HG03521 (cell line): Measurements from ENCODE around the gene HMGXB4.

Experiments
- ATAC-seq: cut with Tn5 transposase; IDR thresholded peaks from one replicate; pipeline ENCODE4 v1.9.1; 2021; ENCODE audit warnings: mild to moderate bottlenecking, moderate library complexity; ENCODE audit not compliant: unreplicated experiment

Gene HMGXB4

GRCh38 chr22:35324762-35325161 is 67.5 kb downstream of the HMGXB4 start:
- no peak for ATAC-seq

DNA sequence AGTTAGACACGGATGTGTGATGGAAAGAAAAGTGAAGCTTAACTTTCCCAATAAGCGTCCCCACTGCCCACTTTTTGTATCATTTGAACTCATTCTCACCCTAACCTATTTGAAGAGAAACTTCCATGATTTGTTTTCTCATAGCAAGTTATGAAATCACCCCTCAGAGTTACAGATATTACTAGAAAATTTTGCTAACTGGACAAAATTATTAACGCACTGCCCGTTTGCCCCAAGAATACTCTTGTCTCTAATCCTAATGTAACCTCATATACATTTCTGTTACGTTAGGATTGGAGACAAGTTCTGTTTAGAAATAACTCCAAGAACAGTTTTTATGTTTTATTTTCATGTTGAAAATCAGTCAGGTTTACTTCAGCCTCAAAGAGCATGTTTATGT is 67.9 kb downstream of the HMGXB4 start:
- no peak for ATAC-seq

GRCh38 chr22:35326854-35327562 is 69.7 kb downstream of the HMGXB4 start:
- ATAC-seq: no peak

DNA sequence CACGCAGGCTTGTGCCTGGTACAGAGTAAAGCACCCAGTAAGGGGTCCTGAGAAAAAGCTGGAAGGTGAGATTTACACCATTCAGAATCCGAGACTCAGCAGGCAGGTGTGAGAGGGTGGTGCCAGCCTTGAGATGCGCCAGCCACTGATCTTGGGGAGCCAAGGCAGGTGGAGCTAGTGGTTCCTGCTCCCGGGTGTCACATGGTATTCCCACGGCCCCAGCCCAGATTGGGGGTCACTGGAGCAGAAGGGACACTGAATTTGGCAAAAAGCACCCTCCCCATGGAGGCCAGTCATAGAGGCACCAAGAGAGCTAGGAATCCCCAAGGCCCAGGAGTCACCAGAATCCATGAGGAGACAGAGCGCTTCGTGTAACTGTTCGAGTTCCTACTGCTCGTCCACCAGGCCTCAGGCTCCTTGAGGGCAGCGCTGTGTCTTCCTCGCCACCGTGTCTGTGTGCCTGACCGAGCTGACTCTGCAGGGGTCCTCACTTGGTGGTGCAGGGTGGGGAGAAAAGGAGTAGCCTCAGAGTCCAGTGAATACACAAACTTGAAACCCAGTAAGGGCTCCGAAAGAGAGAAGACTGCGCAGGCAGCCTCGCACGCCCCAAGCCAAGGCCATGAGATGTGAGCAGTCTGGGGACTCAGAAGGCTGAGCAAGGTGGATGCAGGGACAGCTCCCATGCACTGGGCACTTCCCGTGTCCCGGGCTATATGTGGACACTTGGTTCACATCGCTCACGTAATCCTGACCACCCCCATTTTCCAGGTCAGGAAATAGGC is 70.6 kb downstream of the HMGXB4 start:
- ATAC-seq: no peak

DNA sequence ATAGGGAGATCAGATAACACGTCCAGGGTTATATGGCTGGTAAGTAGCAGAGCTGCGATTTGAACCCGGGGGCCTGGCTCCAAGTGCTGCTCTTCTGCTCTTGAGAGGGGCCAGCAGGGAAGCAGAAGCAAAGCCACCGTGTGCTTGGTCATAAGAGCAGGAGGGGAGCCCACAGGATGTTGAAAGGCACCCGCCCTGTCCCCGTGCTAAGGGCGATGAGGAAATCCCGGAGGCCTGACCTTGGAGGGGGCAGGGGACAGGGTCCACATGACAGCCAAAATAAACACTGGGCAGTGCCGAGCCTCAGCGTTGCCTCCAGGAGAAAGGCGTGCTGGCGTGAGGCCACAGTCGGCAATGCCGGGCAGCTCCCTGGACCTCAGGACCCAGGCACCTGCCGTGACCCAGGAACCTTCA is 71.2 kb downstream of the HMGXB4 start:
- no peak for ATAC-seq

DNA sequence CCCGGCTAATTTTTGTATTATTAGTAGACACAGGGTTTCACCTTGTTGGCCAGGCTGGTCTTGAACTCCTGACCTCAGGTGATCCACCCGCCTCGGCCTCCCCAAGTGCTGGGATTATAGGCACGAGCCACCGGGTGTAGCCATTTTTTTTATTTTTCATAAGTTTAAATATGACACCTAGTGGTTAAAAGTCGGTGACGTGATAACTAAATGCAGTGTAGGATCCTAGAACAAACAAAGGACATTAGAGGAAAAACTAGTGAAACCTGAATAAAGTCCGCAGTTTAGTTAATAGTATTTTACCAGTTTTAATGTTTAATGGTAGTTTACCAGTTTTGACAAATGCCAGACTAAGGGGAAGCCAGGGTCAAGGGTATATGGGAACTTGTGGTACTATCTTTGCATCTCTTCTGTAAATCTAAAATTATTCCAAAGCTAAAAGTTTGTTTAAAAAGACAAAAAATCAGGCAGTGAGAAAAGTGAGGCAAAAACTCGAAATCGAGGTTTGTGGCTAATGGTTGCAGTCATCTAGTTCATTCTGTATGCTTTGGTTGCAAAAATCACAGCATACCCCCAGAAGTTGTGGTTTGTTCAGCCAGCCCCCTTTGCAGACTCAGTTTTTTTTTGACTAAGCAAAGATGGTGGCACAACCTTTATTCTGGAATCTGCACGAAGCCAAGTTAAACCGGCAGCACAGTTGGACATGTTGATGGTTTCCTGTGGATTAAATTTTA is 72.0 kb downstream of the HMGXB4 start:
- no peak for ATAC-seq

GRCh38 chr22:35330258-35330861 is 73.1 kb downstream of the HMGXB4 start:
- ATAC-seq: no peak

DNA sequence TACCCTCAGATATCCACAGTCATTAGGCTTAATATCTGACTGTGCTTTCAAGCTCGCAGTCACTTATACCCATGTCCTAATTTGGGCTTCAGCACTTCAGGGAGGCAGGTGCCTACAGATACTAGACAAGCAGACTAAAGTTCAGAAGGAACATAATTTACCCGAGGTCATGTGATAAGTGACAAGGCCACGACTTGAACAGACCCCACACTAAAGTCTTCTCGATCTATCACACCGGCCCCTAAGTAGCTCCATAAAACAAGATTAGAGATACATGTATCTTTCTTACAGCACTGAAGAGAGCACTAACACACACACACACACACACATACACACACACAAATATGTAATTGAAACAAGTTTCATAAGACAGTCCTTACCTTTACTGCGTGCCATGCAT is 75.0 kb downstream of the HMGXB4 start:
- no peak for ATAC-seq

DNA sequence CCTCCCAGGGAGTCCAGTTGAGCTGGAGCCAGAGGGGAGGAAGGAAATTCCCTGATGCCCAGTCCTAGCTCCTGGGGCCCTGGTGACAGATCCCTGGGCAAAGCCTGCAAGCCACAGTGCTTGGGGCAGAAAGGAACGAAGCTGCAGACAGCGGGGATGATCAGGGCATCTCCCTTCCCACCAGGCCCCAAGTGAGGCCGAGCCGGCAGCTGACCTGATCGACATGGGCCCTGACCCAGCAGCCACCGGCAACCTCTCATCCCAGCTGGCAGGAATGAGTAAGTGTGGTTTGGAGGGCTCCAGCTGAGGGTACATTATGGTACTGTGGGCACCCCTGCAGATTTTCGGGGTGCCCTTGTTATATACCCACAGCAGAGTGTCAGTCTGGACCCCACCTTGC is 75.9 kb downstream of the HMGXB4 start:
- no peak for ATAC-seq

- no peak for ATAC-seq
Observed at GRCh38 chr22:35334004-35334403, 76.7 kb downstream of the HMGXB4 start.

DNA sequence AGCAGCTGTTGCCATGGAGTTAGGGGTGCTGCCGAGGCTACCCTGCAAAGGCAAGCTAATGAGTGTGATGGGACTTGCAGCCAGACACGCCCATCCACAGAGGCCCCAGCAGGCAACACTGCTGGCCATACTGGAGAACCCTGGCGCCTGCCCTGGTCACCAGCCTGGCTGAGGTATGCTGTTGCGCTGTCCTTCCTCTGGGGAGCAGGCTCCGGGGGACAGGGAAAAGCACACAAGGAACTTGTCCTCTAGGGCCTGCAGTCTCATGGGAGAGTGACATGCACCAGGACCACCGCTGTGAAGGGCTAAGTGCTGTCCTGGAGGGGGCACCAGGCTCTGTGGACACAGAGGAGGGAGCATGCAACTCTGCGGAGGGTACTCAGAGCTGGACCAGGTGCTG is 78.2 kb downstream of the HMGXB4 start:
- no peak for ATAC-seq

GRCh38 chr22:35335936-35336781 is 78.9 kb downstream of the HMGXB4 start:
- ATAC-seq: no peak

DNA sequence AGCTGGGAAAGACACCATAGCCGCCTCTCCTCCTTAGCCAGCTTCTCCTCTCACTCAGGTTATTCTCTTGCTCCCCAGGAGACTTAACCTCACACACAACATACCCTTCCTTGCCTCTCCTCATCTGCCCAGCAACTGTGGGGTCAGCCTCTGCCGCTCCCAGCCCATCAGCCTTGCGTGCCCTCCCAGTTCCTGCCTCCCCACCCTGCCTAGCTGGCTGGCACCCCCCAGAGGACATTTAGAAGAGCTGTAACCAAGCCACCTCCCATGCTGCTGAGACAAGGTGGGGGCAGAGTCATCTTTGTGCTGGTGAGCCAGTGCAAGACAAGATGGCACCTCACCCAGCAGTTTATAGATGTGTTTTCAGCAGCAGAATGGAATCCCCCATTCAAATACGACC is 80.6 kb downstream of the HMGXB4 start:
- no peak for ATAC-seq

DNA sequence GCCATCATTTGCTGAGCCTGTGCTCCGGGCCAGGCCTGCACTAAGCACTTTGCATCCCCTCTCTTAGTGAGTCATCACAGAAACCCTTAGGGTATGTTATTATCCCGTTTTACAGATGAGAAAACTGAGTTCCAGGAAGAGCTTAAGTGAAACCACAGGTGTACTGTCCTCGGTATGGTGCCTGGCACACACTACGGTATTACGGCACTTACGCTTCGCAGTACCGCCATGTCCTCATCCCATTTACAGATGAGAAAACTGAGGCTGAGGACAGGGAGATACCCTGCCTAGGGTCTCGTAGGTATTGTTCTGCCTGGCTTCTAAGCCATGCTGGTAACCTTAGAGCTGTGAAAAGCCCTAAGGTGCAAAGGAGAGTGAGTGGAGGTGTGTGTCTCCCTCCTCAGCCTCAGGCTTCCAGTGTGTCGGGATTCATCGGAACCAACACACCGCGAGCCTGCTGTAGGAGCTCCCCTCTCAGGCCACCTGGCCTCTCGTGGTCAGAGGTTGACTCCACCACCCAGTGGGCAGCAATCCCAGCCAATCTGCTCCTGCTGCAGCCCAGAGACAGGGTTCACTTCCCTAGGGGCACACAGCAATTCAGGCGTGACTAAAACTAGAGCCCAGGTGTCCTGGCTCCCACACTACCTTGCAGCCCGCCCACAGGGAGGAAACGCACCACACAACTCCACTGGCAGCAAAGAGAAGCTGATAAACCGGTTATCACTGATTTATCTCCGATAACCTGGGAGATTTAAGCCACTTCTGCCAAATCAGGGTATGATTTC is 84.0 kb downstream of the HMGXB4 start:
- no peak for ATAC-seq

DNA sequence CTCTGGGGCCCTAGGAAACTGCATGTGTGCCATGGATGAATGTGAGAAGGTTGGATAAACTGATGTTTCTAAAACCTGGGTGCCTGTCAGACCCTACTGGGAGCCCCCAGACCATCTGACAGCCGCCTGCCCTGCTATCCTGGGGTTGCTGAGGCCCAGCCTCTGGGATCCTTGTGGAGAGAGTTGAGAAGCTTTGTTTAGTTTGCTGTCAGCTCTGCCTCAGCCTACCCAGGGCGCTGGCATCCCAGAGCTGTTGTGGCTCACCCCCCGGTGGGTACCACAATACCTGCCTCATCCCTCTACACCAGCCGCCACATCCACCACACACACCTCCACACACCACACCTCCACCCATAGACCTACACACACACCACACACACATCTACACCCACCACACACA is 85.1 kb downstream of the HMGXB4 start:
- no peak for ATAC-seq

GRCh38 chr22:35343664-35344550 is 86.6 kb downstream of the HMGXB4 start:
- ATAC-seq: no peak

GRCh38 chr22:35344956-35345690 is 87.8 kb downstream of the HMGXB4 start:
- no peak for ATAC-seq
